Measurements from ENCODE around the gene IMMT. TPM values are rescaled to one million over a fixed set of nuclear protein-coding genes. Genes with fewer than 3 reads are reported as not detected.

Gene IMMT
- total and polyA plus RNA-seq, 9 of the 15 experiments (the other 6 are each of a cell fraction or from before 2014, with no cell fraction given), result 119 to 294 (median 140) TPM

DNA sequence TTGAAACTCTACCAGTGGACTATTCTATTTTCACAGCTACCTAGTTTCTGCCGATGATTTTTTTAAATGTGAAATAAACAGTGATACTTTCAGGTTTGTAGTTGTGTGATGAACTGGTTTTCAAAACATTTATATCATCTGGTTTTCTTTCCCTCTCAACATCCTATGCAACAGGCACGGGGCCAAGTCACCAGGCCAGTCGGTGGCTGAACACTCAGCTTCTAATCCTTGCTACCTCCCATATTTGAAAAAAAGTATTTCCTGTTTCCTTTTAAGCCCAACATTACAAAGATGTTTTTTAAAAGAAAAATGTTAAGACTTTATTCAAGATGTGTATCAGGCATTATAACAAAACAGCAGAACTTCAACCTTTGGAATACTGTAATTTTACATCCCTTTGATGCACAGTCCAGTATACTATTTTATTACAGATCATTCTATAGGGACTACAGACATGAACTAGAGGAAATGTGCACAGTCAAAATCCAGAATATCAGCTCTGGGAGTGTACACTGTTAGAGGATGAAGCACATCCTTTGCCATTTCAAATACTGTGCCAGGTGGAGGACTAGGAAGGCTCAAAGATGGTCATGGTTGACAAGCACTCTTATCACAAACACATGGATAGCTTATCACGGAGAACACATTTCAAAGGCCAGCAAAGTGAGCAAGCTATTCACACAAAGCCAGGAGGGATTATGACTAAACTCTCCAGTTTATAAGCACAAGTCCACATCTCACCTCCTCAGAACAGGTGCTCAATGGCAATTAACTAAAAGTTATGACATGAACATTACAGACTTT, 18.6 kb upstream of the IMMT start (continued):
- TF ChIP-seq, protein P1, sequence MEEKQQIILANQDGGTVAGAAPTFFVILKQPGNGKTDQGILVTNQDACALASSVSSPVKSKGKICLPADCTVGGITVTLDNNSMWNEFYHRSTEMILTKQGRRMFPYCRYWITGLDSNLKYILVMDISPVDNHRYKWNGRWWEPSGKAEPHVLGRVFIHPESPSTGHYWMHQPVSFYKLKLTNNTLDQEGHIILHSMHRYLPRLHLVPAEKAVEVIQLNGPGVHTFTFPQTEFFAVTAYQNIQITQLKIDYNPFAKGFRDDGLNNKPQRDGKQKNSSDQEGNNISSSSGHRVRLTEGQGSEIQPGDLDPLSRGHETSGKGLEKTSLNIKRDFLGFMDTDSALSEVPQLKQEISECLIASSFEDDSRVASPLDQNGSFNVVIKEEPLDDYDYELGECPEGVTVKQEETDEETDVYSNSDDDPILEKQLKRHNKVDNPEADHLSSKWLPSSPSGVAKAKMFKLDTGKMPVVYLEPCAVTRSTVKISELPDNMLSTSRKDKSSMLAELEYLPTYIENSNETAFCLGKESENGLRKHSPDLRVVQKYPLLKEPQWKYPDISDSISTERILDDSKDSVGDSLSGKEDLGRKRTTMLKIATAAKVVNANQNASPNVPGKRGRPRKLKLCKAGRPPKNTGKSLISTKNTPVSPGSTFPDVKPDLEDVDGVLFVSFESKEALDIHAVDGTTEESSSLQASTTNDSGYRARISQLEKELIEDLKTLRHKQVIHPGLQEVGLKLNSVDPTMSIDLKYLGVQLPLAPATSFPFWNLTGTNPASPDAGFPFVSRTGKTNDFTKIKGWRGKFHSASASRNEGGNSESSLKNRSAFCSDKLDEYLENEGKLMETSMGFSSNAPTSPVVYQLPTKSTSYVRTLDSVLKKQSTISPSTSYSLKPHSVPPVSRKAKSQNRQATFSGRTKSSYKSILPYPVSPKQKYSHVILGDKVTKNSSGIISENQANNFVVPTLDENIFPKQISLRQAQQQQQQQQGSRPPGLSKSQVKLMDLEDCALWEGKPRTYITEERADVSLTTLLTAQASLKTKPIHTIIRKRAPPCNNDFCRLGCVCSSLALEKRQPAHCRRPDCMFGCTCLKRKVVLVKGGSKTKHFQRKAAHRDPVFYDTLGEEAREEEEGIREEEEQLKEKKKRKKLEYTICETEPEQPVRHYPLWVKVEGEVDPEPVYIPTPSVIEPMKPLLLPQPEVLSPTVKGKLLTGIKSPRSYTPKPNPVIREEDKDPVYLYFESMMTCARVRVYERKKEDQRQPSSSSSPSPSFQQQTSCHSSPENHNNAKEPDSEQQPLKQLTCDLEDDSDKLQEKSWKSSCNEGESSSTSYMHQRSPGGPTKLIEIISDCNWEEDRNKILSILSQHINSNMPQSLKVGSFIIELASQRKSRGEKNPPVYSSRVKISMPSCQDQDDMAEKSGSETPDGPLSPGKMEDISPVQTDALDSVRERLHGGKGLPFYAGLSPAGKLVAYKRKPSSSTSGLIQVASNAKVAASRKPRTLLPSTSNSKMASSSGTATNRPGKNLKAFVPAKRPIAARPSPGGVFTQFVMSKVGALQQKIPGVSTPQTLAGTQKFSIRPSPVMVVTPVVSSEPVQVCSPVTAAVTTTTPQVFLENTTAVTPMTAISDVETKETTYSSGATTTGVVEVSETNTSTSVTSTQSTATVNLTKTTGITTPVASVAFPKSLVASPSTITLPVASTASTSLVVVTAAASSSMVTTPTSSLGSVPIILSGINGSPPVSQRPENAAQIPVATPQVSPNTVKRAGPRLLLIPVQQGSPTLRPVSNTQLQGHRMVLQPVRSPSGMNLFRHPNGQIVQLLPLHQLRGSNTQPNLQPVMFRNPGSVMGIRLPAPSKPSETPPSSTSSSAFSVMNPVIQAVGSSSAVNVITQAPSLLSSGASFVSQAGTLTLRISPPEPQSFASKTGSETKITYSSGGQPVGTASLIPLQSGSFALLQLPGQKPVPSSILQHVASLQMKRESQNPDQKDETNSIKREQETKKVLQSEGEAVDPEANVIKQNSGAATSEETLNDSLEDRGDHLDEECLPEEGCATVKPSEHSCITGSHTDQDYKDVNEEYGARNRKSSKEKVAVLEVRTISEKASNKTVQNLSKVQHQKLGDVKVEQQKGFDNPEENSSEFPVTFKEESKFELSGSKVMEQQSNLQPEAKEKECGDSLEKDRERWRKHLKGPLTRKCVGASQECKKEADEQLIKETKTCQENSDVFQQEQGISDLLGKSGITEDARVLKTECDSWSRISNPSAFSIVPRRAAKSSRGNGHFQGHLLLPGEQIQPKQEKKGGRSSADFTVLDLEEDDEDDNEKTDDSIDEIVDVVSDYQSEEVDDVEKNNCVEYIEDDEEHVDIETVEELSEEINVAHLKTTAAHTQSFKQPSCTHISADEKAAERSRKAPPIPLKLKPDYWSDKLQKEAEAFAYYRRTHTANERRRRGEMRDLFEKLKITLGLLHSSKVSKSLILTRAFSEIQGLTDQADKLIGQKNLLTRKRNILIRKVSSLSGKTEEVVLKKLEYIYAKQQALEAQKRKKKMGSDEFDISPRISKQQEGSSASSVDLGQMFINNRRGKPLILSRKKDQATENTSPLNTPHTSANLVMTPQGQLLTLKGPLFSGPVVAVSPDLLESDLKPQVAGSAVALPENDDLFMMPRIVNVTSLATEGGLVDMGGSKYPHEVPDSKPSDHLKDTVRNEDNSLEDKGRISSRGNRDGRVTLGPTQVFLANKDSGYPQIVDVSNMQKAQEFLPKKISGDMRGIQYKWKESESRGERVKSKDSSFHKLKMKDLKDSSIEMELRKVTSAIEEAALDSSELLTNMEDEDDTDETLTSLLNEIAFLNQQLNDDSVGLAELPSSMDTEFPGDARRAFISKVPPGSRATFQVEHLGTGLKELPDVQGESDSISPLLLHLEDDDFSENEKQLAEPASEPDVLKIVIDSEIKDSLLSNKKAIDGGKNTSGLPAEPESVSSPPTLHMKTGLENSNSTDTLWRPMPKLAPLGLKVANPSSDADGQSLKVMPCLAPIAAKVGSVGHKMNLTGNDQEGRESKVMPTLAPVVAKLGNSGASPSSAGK (IDR thresholded peaks at IDR 0.05), result 0 out of 2 replicates have a peak, but pooled peaks have one; percentile 18
- TF ChIP-seq RCOR1 (IDR thresholded peaks at IDR 0.05; ENCODE audit: borderline replicate concordance in 1 of 2, low read depth in 2 of 2, low read length in 2 of 2) (peak; percentile 17 to 94; a peak in 3 of 4 replicates), FOXA3 (CRISPR knock-in tag; conservative IDR thresholded peaks at IDR 0.05 in 1 of 2, IDR thresholded peaks at IDR 0.05 in 1 of 2) (peak in 1 of 2 experiments; percentile 92; a peak in 2 of 4 replicates), MTA1 (IDR thresholded peaks at IDR 0.05; ENCODE audit: borderline replicate concordance) (peak; percentile 91), CBFA2T3 (IDR thresholded peaks at IDR 0.05) (peak; percentile 98), MECOM (CRISPR knock-in tag; IDR thresholded peaks at IDR 0.05) (0 out of 2 replicates have a peak, but pooled peaks have one; percentile 25), ARID1B (IDR thresholded peaks at IDR 0.05) (peak; percentile 99), U2AF1 (optimal IDR thresholded peaks at IDR 0.05; ENCODE audit: low read depth, low read length) (no peak)
- TF ChIP-seq, protein P2, sequence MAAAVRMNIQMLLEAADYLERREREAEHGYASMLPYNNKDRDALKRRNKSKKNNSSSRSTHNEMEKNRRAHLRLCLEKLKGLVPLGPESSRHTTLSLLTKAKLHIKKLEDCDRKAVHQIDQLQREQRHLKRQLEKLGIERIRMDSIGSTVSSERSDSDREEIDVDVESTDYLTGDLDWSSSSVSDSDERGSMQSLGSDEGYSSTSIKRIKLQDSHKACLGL (CRISPR knock-in tag; IDR thresholded peaks at IDR 0.05; ENCODE audit: borderline replicate concordance, poor library complexity, severe bottlenecking), result no peak
- TF ChIP-seq, protein P3, sequence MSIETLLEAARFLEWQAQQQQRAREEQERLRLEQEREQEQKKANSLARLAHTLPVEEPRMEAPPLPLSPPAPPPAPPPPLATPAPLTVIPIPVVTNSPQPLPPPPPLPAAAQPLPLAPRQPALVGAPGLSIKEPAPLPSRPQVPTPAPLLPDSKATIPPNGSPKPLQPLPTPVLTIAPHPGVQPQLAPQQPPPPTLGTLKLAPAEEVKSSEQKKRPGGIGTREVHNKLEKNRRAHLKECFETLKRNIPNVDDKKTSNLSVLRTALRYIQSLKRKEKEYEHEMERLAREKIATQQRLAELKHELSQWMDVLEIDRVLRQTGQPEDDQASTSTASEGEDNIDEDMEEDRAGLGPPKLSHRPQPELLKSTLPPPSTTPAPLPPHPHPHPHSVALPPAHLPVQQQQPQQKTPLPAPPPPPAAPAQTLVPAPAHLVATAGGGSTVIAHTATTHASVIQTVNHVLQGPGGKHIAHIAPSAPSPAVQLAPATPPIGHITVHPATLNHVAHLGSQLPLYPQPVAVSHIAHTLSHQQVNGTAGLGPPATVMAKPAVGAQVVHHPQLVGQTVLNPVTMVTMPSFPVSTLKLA (conservative IDR thresholded peaks at IDR 0.05), result peak; percentile 50 to 69; a peak in 3 of 4 replicates
- TF ChIP-seq, protein P4, sequence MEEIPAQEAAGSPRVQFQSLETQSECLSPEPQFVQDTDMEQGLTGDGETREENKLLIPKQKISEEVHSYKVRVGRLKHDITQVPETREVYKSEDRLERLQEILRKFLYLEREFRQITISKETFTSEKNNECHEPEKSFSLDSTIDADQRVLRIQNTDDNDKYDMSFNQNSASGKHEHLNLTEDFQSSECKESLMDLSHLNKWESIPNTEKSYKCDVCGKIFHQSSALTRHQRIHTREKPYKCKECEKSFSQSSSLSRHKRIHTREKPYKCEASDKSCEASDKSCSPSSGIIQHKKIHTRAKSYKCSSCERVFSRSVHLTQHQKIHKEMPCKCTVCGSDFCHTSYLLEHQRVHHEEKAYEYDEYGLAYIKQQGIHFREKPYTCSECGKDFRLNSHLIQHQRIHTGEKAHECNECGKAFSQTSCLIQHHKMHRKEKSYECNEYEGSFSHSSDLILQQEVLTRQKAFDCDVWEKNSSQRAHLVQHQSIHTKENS (CRISPR knock-in tag; IDR thresholded peaks at IDR 0.05), result no peak

Data from K562 (cell line).